H9 (cell line): ENCODE data around the gene MSLN. TPM values are rescaled to one million over a fixed set of nuclear protein-coding genes. Genes with fewer than 3 reads are reported as not detected.

Experiments used
- DNase-seq: peaks from one replicate; pipeline ENCODE4 v3.0.0-alpha.2; 2017
- H2AFZ ChIP-seq: one replicate; pipeline ENCODE4 v1.6.1; 2013; ENCODE audit warnings: mild to moderate bottlenecking, low read length, control low read depth, moderate library complexity
- H2AK5ac ChIP-seq: 2 replicates; pipeline ENCODE4 v1.6.1; 2013; ENCODE audit warnings: low read length, control low read depth, mixed read lengths; ENCODE audit not compliant: insufficient read length
- H2BK120ac ChIP-seq: one replicate; pipeline ENCODE4 v1.6.1; 2013; ENCODE audit warnings: low read depth, mild to moderate bottlenecking, low read length, control low read depth, inconsistent platforms; ENCODE audit not compliant: poor library complexity, severe bottlenecking
- H2BK12ac ChIP-seq: 2 replicates; pipeline ENCODE4 v1.6.1; 2013; ENCODE audit warnings: low read length, control low read depth, mixed read lengths, low read depth; ENCODE audit not compliant: insufficient read length
- H2BK15ac ChIP-seq: 2 replicates; pipeline ENCODE4 v1.6.1; 2013; ENCODE audit warnings: low read depth, low read length, control low read depth
- H2BK20ac ChIP-seq: one replicate; pipeline ENCODE4 v1.6.1; 2013; ENCODE audit warnings: low read depth, mild to moderate bottlenecking, low read length, control low read depth, inconsistent platforms; ENCODE audit not compliant: poor library complexity, severe bottlenecking
- H2BK5ac ChIP-seq: 2 replicates; pipeline ENCODE4 v1.6.1; 2013; ENCODE audit warnings: low read length, control low read depth, mixed read lengths; ENCODE audit not compliant: insufficient read length
- H3K14ac ChIP-seq: 2 replicates; pipeline ENCODE4 v1.6.1; 2013; ENCODE audit warnings: low read length, control low read depth; ENCODE audit not compliant: insufficient read depth
- H3K18ac ChIP-seq: 2 replicates; pipeline ENCODE4 v1.6.1; 2013; ENCODE audit warnings: low read depth, mild to moderate bottlenecking, mixed read lengths, low read length, control low read depth; ENCODE audit not compliant: insufficient read length
- H3K23ac ChIP-seq: 2 replicates; pipeline ENCODE4 v1.6.1; 2013; ENCODE audit warnings: low read length, control low read depth, mixed read lengths, low read depth; ENCODE audit not compliant: insufficient read length
- H3K23me2 ChIP-seq: 2 replicates; pipeline ENCODE4 v1.6.1; 2013; ENCODE audit warnings: low read depth, mild to moderate bottlenecking, mixed read lengths, low read length, control low read depth; ENCODE audit not compliant: insufficient read length, poor library complexity, severe bottlenecking
- H3K27ac ChIP-seq: 2 replicates; pipeline ENCODE4 v1.5.1; 2013; ENCODE audit warnings: low read length, control low read depth, mixed read lengths, low read depth; ENCODE audit not compliant: insufficient read length
- H3K27me3 ChIP-seq: 2 replicates; pipeline ENCODE4 v1.6.1; 2013; ENCODE audit warnings: low read length, control low read depth, inconsistent platforms; ENCODE audit not compliant: insufficient read depth
- H3K4ac ChIP-seq: 2 replicates; pipeline ENCODE4 v1.6.1; 2013; ENCODE audit warnings: low read depth, mild to moderate bottlenecking, control low read depth, inconsistent platforms, low read length, moderate library complexity
- H3K4me1 ChIP-seq: 2 replicates; pipeline ENCODE4 v1.6.1; 2013; ENCODE audit warnings: low read length, control low read depth, inconsistent platforms; ENCODE audit not compliant: insufficient read depth
- H3K4me2 ChIP-seq: 2 replicates; pipeline ENCODE4 v1.6.1; 2013; ENCODE audit warnings: low read length, control low read depth, mixed read lengths; ENCODE audit not compliant: insufficient read length, insufficient read depth
- H3K56ac ChIP-seq: 2 replicates; pipeline ENCODE4 v1.6.1; 2013; ENCODE audit warnings: low read depth, mild to moderate bottlenecking, mixed read lengths, low read length, control low read depth; ENCODE audit not compliant: insufficient read length
- H3K79me1 ChIP-seq: 2 replicates; pipeline ENCODE4 v1.6.1; 2013; ENCODE audit warnings: low read depth, mild to moderate bottlenecking, moderate library complexity, low read length, control low read depth, inconsistent platforms; ENCODE audit not compliant: insufficient read depth, poor library complexity, severe bottlenecking
- H3K79me2 ChIP-seq: 2 replicates; pipeline ENCODE4 v1.6.1; 2013; ENCODE audit warnings: low read length, control low read depth, inconsistent platforms; ENCODE audit not compliant: insufficient read depth
- H3K9ac ChIP-seq: 2 replicates; pipeline ENCODE4 v1.6.1; 2013; ENCODE audit warnings: low read length, control low read depth, mixed read lengths; ENCODE audit not compliant: insufficient read length; ENCODE audit errors: extremely low read depth
- H3K9me3 ChIP-seq: one replicate; pipeline ENCODE4 v1.6.1; 2013; ENCODE audit warnings: low read depth, low read length, inconsistent platforms; ENCODE audit not compliant: control insufficient read depth
- H3T11ph ChIP-seq: one replicate; pipeline ENCODE4 v1.6.1; 2013; ENCODE audit warnings: mild to moderate bottlenecking, low read length, control low read depth, inconsistent platforms
- H4K20me1 ChIP-seq: one replicate; pipeline ENCODE4 v1.6.1; 2013; ENCODE audit not compliant: control insufficient read depth, insufficient read length, insufficient read depth
- H4K5ac ChIP-seq: 2 replicates; pipeline ENCODE4 v1.6.1; 2013; ENCODE audit warnings: low read depth, mild to moderate bottlenecking, mixed read lengths, low read length, control low read depth; ENCODE audit not compliant: insufficient read length
- H4K8ac ChIP-seq: replicated peaks from 2 replicates; pipeline ENCODE4 v1.6.1; 2013; ENCODE audit warnings: low read length, control low read depth, mixed read lengths, low read depth; ENCODE audit not compliant: insufficient read length
- H4K91ac ChIP-seq: 2 replicates; pipeline ENCODE4 v1.6.1; 2013; ENCODE audit warnings: low read depth, mild to moderate bottlenecking, moderate library complexity, mixed read lengths, low read length, control low read depth; ENCODE audit not compliant: insufficient read length
- H3K27ac Mint-ChIP-seq, 3 experiments: 2 replicates in 2 of 3; 3 replicates in 1 of 3; pipeline ENCODE4 v1.8.0; 2020 to 2021; ENCODE audit warnings: mixed read lengths in 3 of 3, mild to moderate bottlenecking in 1 of 3, moderate library complexity in 1 of 3
- H3K27me3 Mint-ChIP-seq: 2 replicates; pipeline ENCODE4 v1.8.0; 2021; ENCODE audit warnings: low read depth, mild to moderate bottlenecking, moderate library complexity, mixed read lengths
- H3K36me3 Mint-ChIP-seq, 3 experiments: 2 replicates in 2 of 3; 3 replicates in 1 of 3; pipeline ENCODE4 v1.8.0; 2020 to 2021; ENCODE audit warnings: low read depth in 3 of 3, mixed read lengths in 3 of 3; ENCODE audit not compliant: insufficient read depth in 1 of 3
- H3K4me1 Mint-ChIP-seq, 2 experiments: 2 replicates each; pipeline ENCODE4 v1.8.0; 2020; ENCODE audit warnings: mixed read lengths in 2 of 2
- H3K4me3 Mint-ChIP-seq, 2 experiments: 2 replicates in 1 of 2; 3 replicates in 1 of 2; pipeline ENCODE4 v1.8.0; 2020 to 2021; ENCODE audit warnings: mild to moderate bottlenecking in 2 of 2, mixed read lengths in 2 of 2, moderate library complexity in 1 of 2
- H3K9me3 Mint-ChIP-seq, 2 experiments: 2 replicates in 1 of 2; 3 replicates in 1 of 2; pipeline ENCODE4 v1.8.0; 2020; ENCODE audit warnings: mild to moderate bottlenecking in 2 of 2, mixed read lengths in 2 of 2, moderate library complexity in 1 of 2
- WGBS: extraction: QIAGEN DNeasy Blood & Tissue Kit; methylation state at CpG from one replicate; pipeline ENCODE4 v1.1.7; 2013; ENCODE audit warnings: missing lambda C conversion rate, low lambda C conversion rate, mixed read lengths; ENCODE audit not compliant: insufficient read length; ENCODE audit errors: extremely low coverage; 5-methylcytosine and 5-hydroxymethylcytosine counted together
- total RNA-seq: library from RNA; stranded (reverse); gene quantifications from 2 replicates; pipeline ENCODE4 v1.2.1, GENCODE V29; 2021
- TF ChIP-seq, protein P1 (sequence below): fragments of 200-600 bp; sonication (generic); conservative IDR thresholded peaks from 3 replicates; pipeline ENCODE4 v1.8.0; 2021; ENCODE audit warnings: antibody characterized with exemption, mild to moderate bottlenecking

Gene MSLN
- total RNA-seq, 1 experiment from 2014 or later = 0.22 TPM

DNA sequence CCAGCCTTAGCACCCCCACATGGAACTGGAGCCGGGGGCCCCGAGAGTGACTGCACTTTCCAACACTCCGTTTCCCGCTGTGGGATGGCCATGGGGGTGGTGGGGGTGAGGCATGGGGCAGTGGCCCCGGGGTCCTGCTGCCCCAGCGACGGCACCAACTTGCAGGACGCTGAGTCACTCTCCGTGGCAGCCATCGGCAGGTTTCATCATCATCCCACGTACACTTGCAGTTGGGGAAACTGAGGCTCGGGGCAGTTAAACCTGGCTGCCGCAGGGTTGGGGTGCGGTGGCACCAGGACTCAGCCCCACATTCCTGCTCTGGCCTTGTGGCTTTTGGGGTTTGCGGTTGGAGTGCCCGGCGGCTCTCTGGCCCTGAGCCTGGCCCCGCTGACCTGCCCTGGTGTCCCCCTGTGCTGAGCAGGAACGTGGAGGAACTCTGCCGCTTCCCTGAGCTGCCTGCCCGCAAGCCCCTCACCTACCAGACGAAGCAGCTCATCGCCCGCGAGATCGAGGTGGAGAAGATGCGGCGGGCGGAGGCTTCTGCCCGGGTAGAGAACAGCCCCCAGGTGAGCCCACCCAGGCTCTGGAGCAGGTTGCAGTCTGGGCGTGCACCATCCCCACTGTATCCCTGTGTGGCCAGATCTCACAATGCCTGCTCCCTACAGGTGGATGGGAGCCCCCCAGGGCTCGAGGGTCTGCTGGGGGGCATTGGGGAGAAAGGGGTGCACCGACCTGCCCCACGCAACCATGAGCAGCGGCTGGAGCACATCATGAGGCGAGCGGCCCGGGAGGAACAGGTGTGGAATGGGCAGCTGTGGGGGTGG is 36.0 kb downstream of the MSLN start:
- no peak overlapping the region for H3K9ac ChIP-seq
- no peak overlapping the region for H3K27ac ChIP-seq
- H4K91ac ChIP-seq = no peak overlapping the region
- no peak overlapping the region for H3K4me2 ChIP-seq
- H3K4me1 ChIP-seq = no peaks in the 10 kb centered on the region
- H3K36me3 Mint-ChIP-seq = peaks cover 18 to 38% (median 25%) of the 10 kb centered on the region in 3 experiments; a peak in 6 of 7 replicates
- peaks cover 21% of the 10 kb centered on the region for H3K27me3 Mint-ChIP-seq
- H2BK5ac ChIP-seq = no peak overlapping the region
- no peak overlapping the region for H3K27ac Mint-ChIP-seq
- no peak overlapping the region for H3K18ac ChIP-seq
- H4K5ac ChIP-seq = no peak overlapping the region
- no peaks in the 10 kb centered on the region; the same call in 1 of the 2 replicates for H3K27me3 ChIP-seq
- no peak overlapping the region for H4K8ac ChIP-seq
- H3K9me3 ChIP-seq = no peaks in the 10 kb centered on the region
- DNase-seq = no peak
- H3K23me2 ChIP-seq = peaks cover 4% of the 10 kb centered on the region
- TF ChIP-seq, protein P1, sequence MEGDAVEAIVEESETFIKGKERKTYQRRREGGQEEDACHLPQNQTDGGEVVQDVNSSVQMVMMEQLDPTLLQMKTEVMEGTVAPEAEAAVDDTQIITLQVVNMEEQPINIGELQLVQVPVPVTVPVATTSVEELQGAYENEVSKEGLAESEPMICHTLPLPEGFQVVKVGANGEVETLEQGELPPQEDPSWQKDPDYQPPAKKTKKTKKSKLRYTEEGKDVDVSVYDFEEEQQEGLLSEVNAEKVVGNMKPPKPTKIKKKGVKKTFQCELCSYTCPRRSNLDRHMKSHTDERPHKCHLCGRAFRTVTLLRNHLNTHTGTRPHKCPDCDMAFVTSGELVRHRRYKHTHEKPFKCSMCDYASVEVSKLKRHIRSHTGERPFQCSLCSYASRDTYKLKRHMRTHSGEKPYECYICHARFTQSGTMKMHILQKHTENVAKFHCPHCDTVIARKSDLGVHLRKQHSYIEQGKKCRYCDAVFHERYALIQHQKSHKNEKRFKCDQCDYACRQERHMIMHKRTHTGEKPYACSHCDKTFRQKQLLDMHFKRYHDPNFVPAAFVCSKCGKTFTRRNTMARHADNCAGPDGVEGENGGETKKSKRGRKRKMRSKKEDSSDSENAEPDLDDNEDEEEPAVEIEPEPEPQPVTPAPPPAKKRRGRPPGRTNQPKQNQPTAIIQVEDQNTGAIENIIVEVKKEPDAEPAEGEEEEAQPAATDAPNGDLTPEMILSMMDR = no peak
- peaks cover 0 to 3% of the 10 kb centered on the region in 2 experiments; a peak in 1 of 5 replicates for H3K9me3 Mint-ChIP-seq
- H2BK15ac ChIP-seq = no peak overlapping the region
- no peaks in the 10 kb centered on the region for H4K20me1 ChIP-seq
- H2AFZ ChIP-seq = no peak overlapping the region
- H3K79me1 ChIP-seq = no peaks in the 10 kb centered on the region
- H3K79me2 ChIP-seq = no peaks in the 10 kb centered on the region
- no peak overlapping the region for H3K23ac ChIP-seq
- no peak overlapping the region for H3K4ac ChIP-seq
- no peaks in the 10 kb centered on the region for H3K4me1 Mint-ChIP-seq
- no peak overlapping the region for H2BK120ac ChIP-seq
- H3T11ph ChIP-seq = no peak overlapping the region
- H2AK5ac ChIP-seq = no peak overlapping the region
- H2BK20ac ChIP-seq = no peak overlapping the region
- H3K14ac ChIP-seq = no peak overlapping the region
- no peak overlapping the region for H3K56ac ChIP-seq
- no CpG with 5 or more reads among the region's 38 CpGs for WGBS
- no peak overlapping the region for H2BK12ac ChIP-seq
- no peak overlapping the region for H3K4me3 Mint-ChIP-seq
